ENCODE results near the gene BAK1. TPM values are rescaled to one million over a fixed set of nuclear protein-coding genes. Genes with fewer than 3 reads are reported as not detected.
"Not testable (repeated sequence)": the region's sequence is repeated elsewhere in the genome, so short reads cannot be mapped to it uniquely, and the experiment has no call there.

The BAK1 gene
- polyA plus RNA-seq, 4 donors = 15.7 to 100 (median 80.6) TPM

- WGBS, 3 donors = 73 to 84% (median 82%) methylated on average over 4 of the region's 4 CpGs
- H3K4me1 ChIP-seq (ENCODE audit: control insufficient read depth in 3 of 3, insufficient read depth in 2 of 3, low read depth in 1 of 3, low read length in 2 of 3) = peaks cover 0 to 21% (median 12%) of the 10 kb centered on the region in 3 donors
- no peaks in the 10 kb centered on the region for H3K27me3 ChIP-seq (ENCODE audit: control insufficient read depth in 3 of 3, insufficient read depth in 3 of 3, low read length in 3 of 3)
- H3K36me3 ChIP-seq (ENCODE audit: control insufficient read depth in 3 of 3, insufficient read depth in 2 of 3, low read depth in 1 of 3, low read length in 3 of 3) = no peaks in the 10 kb centered on the region
- H3K9me3 ChIP-seq (ENCODE audit: control insufficient read depth in 2 of 2, insufficient read depth in 1 of 2, low read depth in 1 of 2, low read length in 1 of 2) = peaks cover 0 to 4% of the 10 kb centered on the region in 2 donors
- no peak overlapping the region for H3K4me3 ChIP-seq (ENCODE audit: low read depth in 1 of 3, low read length in 3 of 3)
- H3K27ac ChIP-seq (ENCODE audit: low read depth in 1 of 3, low read length in 2 of 3) = no peak overlapping the region
- FAIRE-seq (no peak), DNase-seq (peak in 1 of 2 donors; percentile 64)
Measured at GRCh38 chr6:33604941-33605854, 25.1 kb upstream of the BAK1 start.

- Histone ChIP-seq H3K4me3 (ENCODE audit: low read depth in 1 of 3, low read length in 3 of 3) (no peak overlapping the region), H3K27ac (ENCODE audit: low read depth in 1 of 3, low read length in 2 of 3) (no peak overlapping the region), H3K9me3 (ENCODE audit: control insufficient read depth in 2 of 2, insufficient read depth in 1 of 2, low read depth in 1 of 2, low read length in 1 of 2) (peaks cover 0 to 4% of the 10 kb centered on the region in 2 donors), H3K27me3 (ENCODE audit: control insufficient read depth in 3 of 3, insufficient read depth in 3 of 3, low read length in 3 of 3) (no peaks in the 10 kb centered on the region), H3K36me3 (ENCODE audit: control insufficient read depth in 3 of 3, insufficient read depth in 2 of 3, low read depth in 1 of 3, low read length in 3 of 3) (no peaks in the 10 kb centered on the region), H3K4me1 (ENCODE audit: control insufficient read depth in 3 of 3, insufficient read depth in 2 of 3, low read depth in 1 of 3, low read length in 2 of 3) (peaks cover 0 to 15% (median 11%) of the 10 kb centered on the region in 3 donors)
- DNase-seq (peak; percentile 42 to 73), FAIRE-seq (no peak)
- 19 to 31% (median 21%) methylated on average over 2 of the region's 2 CpGs for WGBS, 3 donors
Measured at GRCh38 chr6:33602180-33602579, 22.1 kb upstream of the BAK1 start.

GRCh38 chr6:33600761-33601160 is 20.7 kb upstream of the BAK1 start:
- WGBS, 3 donors = 81 to 92% (median 89%) methylated on average over 5 to 6 of the region's 6 CpGs
- peaks cover 0 to 4% of the 10 kb centered on the region in 2 donors for H3K9me3 ChIP-seq (ENCODE audit: control insufficient read depth in 2 of 2, insufficient read depth in 1 of 2, low read depth in 1 of 2, low read length in 1 of 2)
- FAIRE-seq (no peak), DNase-seq (no peak)
- peaks cover 0 to 12% (median 8%) of the 10 kb centered on the region in 3 donors for H3K4me1 ChIP-seq (ENCODE audit: control insufficient read depth in 3 of 3, insufficient read depth in 2 of 3, low read depth in 1 of 3, low read length in 2 of 3)
- H3K4me3 ChIP-seq (ENCODE audit: low read depth in 1 of 3, low read length in 3 of 3) = no peak overlapping the region
- no peak overlapping the region for H3K27ac ChIP-seq (ENCODE audit: low read depth in 1 of 3, low read length in 2 of 3)
- no peaks in the 10 kb centered on the region for H3K27me3 ChIP-seq (ENCODE audit: control insufficient read depth in 3 of 3, insufficient read depth in 3 of 3, low read length in 3 of 3)
- no peaks in the 10 kb centered on the region for H3K36me3 ChIP-seq (ENCODE audit: control insufficient read depth in 3 of 3, insufficient read depth in 2 of 3, low read depth in 1 of 3, low read length in 3 of 3)

GRCh38 chr6:33599413-33599938 is 19.4 kb upstream of the BAK1 start:
- 47 to 70% (median 65%) methylated on average over 9 of the region's 9 CpGs for WGBS, 3 donors
- FAIRE-seq (no peak), DNase-seq (peak in 1 of 2 donors; percentile 58)
- Histone ChIP-seq H3K27me3 (ENCODE audit: control insufficient read depth in 3 of 3, insufficient read depth in 3 of 3, low read length in 3 of 3) (no peaks in the 10 kb centered on the region), H3K4me1 (ENCODE audit: control insufficient read depth in 3 of 3, insufficient read depth in 2 of 3, low read depth in 1 of 3, low read length in 2 of 3) (peaks cover 0 to 12% (median 8%) of the 10 kb centered on the region in 3 donors), H3K4me3 (ENCODE audit: low read depth in 1 of 3, low read length in 3 of 3) (no peak overlapping the region), H3K36me3 (ENCODE audit: control insufficient read depth in 3 of 3, insufficient read depth in 2 of 3, low read depth in 1 of 3, low read length in 3 of 3) (no peaks in the 10 kb centered on the region), H3K9me3 (ENCODE audit: control insufficient read depth in 2 of 2, insufficient read depth in 1 of 2, low read depth in 1 of 2, low read length in 1 of 2) (peaks cover 0 to 2% of the 10 kb centered on the region in 2 donors), H3K27ac (ENCODE audit: low read depth in 1 of 3, low read length in 2 of 3) (peak overlapping the region in 1 of 3 donors; percentile 54)

- FAIRE-seq (no peak), DNase-seq (peak in 1 of 2 donors; percentile 60)
- Histone ChIP-seq H3K9me3 (ENCODE audit: control insufficient read depth in 2 of 2, insufficient read depth in 1 of 2, low read depth in 1 of 2, low read length in 1 of 2) (no peaks in the 10 kb centered on the region), H3K4me3 (ENCODE audit: low read depth in 1 of 3, low read length in 3 of 3) (no peak overlapping the region), H3K27ac (ENCODE audit: low read depth in 1 of 3, low read length in 2 of 3) (peak overlapping the region in 1 of 3 donors; percentile 22), H3K36me3 (ENCODE audit: control insufficient read depth in 3 of 3, insufficient read depth in 2 of 3, low read depth in 1 of 3, low read length in 3 of 3) (no peaks in the 10 kb centered on the region), H3K27me3 (ENCODE audit: control insufficient read depth in 3 of 3, insufficient read depth in 3 of 3, low read length in 3 of 3) (no peaks in the 10 kb centered on the region), H3K4me1 (ENCODE audit: control insufficient read depth in 3 of 3, insufficient read depth in 2 of 3, low read depth in 1 of 3, low read length in 2 of 3) (peaks cover 0 to 12% (median 5%) of the 10 kb centered on the region in 3 donors)
- 46 to 69% (median 52%) methylated on average over 4 of the region's 4 CpGs for whole genome bisulfite sequencing, 3 donors
Measured at GRCh38 chr6:33597551-33598322, 17.7 kb upstream of the BAK1 start.

GRCh38 chr6:33596894-33597293 is 16.8 kb upstream of the BAK1 start:
- H3K27ac ChIP-seq (ENCODE audit: low read depth in 1 of 3, low read length in 2 of 3) = peak overlapping the region in 1 of 3 donors; percentile 22
- not testable (repeated sequence) for H3K4me3 ChIP-seq (ENCODE audit: low read depth in 1 of 3, low read length in 3 of 3); H3K9me3 ChIP-seq (ENCODE audit: control insufficient read depth in 2 of 2, insufficient read depth in 1 of 2, low read depth in 1 of 2, low read length in 1 of 2); FAIRE-seq; H3K27me3 ChIP-seq (ENCODE audit: control insufficient read depth in 3 of 3, insufficient read depth in 3 of 3, low read length in 3 of 3); H3K36me3 ChIP-seq (ENCODE audit: control insufficient read depth in 3 of 3, insufficient read depth in 2 of 3, low read depth in 1 of 3, low read length in 3 of 3)
- 40 to 75% (median 61%) methylated on average over 4 to 5 of the region's 5 CpGs for WGBS, 3 donors
- H3K4me1 ChIP-seq (ENCODE audit: control insufficient read depth in 3 of 3, insufficient read depth in 2 of 3, low read depth in 1 of 3, low read length in 2 of 3) = peaks cover 0 to 12% (median 5%) of the 10 kb centered on the region in 3 donors
- DNase-seq = peak in 1 of 2 donors; percentile 70

- H3K4me1 ChIP-seq (ENCODE audit: control insufficient read depth in 3 of 3, insufficient read depth in 2 of 3, low read depth in 1 of 3, low read length in 2 of 3) = peaks cover 6 to 26% (median 7%) of the 10 kb centered on the region in 3 donors
- H3K27ac ChIP-seq (ENCODE audit: low read depth in 1 of 3, low read length in 2 of 3) = no peak overlapping the region
- 94 to 95% (median 95%) methylated on average over 18 of the region's 18 CpGs for WGBS, 3 donors
- FAIRE-seq (no peak), DNase-seq (no peak)
- H3K9me3 ChIP-seq (ENCODE audit: control insufficient read depth in 2 of 2, insufficient read depth in 1 of 2, low read depth in 1 of 2, low read length in 1 of 2) = no peaks in the 10 kb centered on the region
- H3K36me3 ChIP-seq (ENCODE audit: control insufficient read depth in 3 of 3, insufficient read depth in 2 of 3, low read depth in 1 of 3, low read length in 3 of 3) = peaks cover 0 to 3% (median 0%) of the 10 kb centered on the region in 3 donors
- no peak overlapping the region for H3K4me3 ChIP-seq (ENCODE audit: low read depth in 1 of 3, low read length in 3 of 3)
- no peaks in the 10 kb centered on the region for H3K27me3 ChIP-seq (ENCODE audit: control insufficient read depth in 3 of 3, insufficient read depth in 3 of 3, low read length in 3 of 3)
Measured at GRCh38 chr6:33595001-33595846, 15.1 kb upstream of the BAK1 start.
